ENCODE measurements around the gene RLBP1. TPM values are rescaled to one million over a fixed set of nuclear protein-coding genes. Genes with fewer than 3 reads are reported as not detected.
"Not testable (repeated sequence)": the region's sequence is repeated elsewhere in the genome, so short reads cannot be mapped to it uniquely, and the experiment has no call there.

The RLBP1 gene
- total RNA-seq: not detected in 2 replicates

- DNase-seq (ENCODE audit: low read depth, low spot score): no peak
Observed at GRCh38 chr15:89221543-89221942, at the start of gene RLBP1. Gene RLBP1 (minus strand): TSS chr15:89221579. CDS start chr15:89218975, 2,604 bp downstream.

DNA sequence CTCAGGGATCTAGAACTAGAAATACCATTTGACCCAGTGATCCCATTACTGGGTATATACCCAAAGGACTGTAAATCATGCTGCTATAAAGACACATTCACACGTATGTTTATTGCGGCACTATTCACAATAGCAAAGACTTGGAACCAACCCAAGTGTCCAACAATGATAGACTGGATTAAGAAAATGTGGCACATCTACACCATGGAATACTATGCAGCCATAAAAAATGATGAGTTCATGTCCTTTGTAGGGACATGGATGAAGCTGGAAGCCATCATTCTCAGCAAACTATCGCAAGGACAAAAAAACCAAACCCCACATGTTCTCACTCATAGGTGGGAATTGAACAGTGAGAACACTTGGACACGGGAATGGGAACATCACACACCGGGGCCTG lies 28.8 kb upstream of the RLBP1 start:
- not testable (repeated sequence) for DNase-seq (ENCODE audit: low read depth, low spot score)

GRCh38 chr15:89248584-89248983 lies 27.2 kb upstream of the RLBP1 start:
- no peak for DNase-seq (ENCODE audit: low read depth, low spot score)

GRCh38 chr15:89247446-89247845 lies 26.1 kb upstream of the RLBP1 start:
- DNase-seq (ENCODE audit: low read depth, low spot score): no peak

GRCh38 chr15:89244574-89244903 lies 23.2 kb upstream of the RLBP1 start:
- DNase-seq (ENCODE audit: low read depth, low spot score): no peak

- DNase-seq (ENCODE audit: low read depth, low spot score): peak; percentile 67
Observed at GRCh38 chr15:89243691-89244573, 22.6 kb upstream of the RLBP1 start, which contains the start of gene FANCI. Gene FANCI (plus strand): TSS chr15:89243979. CDS start chr15:89247648, 3,669 bp downstream.

- DNase-seq (ENCODE audit: low read depth, low spot score): no peak
Observed at GRCh38 chr15:89243046-89243690, 21.8 kb upstream of the RLBP1 start.

- not testable (repeated sequence) for DNase-seq (ENCODE audit: low read depth, low spot score)
Observed at GRCh38 chr15:89239883-89240810, 18.8 kb upstream of the RLBP1 start.

DNA sequence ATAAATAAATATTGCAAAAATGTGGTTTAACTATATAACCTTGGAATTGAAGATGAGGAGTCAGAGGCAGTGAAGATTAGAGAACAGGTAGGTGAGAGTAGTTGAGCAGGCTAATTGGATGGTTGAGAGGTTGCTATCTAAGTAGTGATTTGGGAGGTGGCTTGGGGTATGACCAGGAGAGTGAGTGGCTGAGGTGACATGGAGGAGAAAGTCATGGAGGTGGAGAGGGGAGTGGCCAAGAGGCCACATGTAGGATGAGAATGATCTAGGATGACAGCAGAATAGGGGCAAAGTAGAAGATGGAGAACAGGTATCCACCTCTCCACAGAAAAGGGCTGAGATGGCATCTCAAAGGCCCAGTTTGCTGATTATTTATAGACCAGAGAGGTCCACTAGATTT lies 10.5 kb upstream of the RLBP1 start:
- no peak for DNase-seq (ENCODE audit: low read depth, low spot score)

- DNase-seq (ENCODE audit: low read depth, low spot score): no peak
Observed at GRCh38 chr15:89230277-89230676, 8.9 kb upstream of the RLBP1 start.

DNA sequence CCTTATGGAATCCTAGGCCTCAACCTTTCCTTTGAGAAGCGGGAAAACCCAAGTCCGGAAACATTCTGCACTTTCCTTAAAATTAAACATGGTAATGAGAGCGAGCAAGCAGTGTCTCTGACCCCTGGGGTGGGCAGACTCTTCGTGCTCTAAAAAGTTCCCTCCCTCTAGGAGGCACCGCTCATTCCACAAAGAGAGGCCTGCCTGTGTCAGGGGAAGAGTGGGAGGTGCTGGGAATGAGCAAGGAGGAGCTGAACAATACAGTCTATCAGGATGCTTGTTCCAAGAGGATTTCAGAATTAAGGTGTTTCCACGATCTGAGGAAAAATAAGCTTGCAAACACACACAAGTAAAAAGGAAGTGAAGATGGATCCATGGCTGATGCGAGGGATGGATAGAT lies 6.0 kb upstream of the RLBP1 start:
- no peak for DNase-seq (ENCODE audit: low read depth, low spot score)

GRCh38 chr15:89226359-89227221 lies 5.2 kb upstream of the RLBP1 start:
- no peak for DNase-seq (ENCODE audit: low read depth, low spot score)

DNA sequence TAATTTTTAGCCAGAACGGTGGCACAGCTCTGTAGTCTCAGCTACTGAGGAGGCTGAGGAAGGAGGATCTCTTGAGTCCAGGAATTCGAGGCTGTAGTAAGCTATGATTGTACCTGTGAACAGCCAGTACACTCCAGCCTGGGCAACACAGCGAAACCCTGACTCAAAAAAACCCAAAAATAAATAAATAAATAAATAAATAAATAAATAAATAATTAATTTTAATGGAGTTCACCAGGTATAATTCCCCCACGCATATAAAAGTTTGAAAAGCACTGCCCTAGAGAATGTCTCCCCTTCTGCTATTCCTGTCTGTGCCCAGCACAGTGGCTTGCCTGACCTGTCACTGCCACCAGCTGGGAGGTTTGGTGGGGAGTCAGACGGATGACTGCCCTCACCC lies 4.2 kb upstream of the RLBP1 start:
- no peak for DNase-seq (ENCODE audit: low read depth, low spot score)

DNA sequence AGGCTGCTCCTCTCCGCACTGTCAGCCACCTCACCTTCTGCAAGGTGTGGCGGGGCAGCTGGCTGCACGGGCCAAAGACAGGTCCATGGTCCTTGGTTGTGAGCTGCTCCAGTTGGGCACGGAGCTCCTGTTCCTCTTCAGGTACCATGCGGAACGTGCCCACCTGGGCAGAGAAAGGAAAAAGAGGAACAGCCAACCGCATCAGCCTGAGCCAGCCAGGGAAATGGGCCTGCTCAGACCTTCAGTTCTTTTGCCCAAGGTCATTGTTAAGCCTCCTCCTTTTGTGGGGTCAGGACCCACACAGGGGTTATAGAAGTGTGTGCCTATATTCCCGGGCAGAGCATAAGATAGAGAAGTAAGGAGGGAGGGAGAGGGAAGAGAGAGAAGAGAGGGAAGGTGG lies 2.8 kb downstream of the RLBP1 start:
- DNase-seq (ENCODE audit: low read depth, low spot score): no peak

- DNase-seq (ENCODE audit: low read depth, low spot score): no peak
Observed at GRCh38 chr15:89217686-89218376, 3.5 kb downstream of the RLBP1 start.

GRCh38 chr15:89217031-89217430 lies 4.3 kb downstream of the RLBP1 start:
- no peak for DNase-seq (ENCODE audit: low read depth, low spot score)

GRCh38 chr15:89215627-89216026 lies 5.8 kb downstream of the RLBP1 start:
- no peak for DNase-seq (ENCODE audit: low read depth, low spot score)

- no peak for DNase-seq (ENCODE audit: low read depth, low spot score)
Observed at GRCh38 chr15:89211678-89212170, 9.7 kb downstream of the RLBP1 start.

GRCh38 chr15:89209057-89209456 lies 12.3 kb downstream of the RLBP1 start:
- no peak for DNase-seq (ENCODE audit: low read depth, low spot score)

GRCh38 chr15:89208256-89208655 lies 13.1 kb downstream of the RLBP1 start:
- DNase-seq (ENCODE audit: low read depth, low spot score): no peak
